WTC11 (cell line): ENCODE measurements around the gene CATSPERE. TPM values are rescaled to one million over a fixed set of nuclear protein-coding genes. Genes with fewer than 3 reads are reported as not detected.

Experiments used
- ATAC-seq: fragments of 200-7000 bp; cut with Tn5 transposase; 2 replicates; pipeline ENCODE4 v1.10.0; 2021; ENCODE audit warnings: mild to moderate bottlenecking, moderate library complexity
- CTCF ChIA-PET: fragments of 300-600 bp; sonication (Branson Sonifier 250); formaldehyde crosslinking; loops from one replicate; lab custom pipeline; 2021; ENCODE audit warnings: antibody characterized with exemption; lab: Charles Lee
- POLR2A ChIA-PET: fragments of 350-600 bp; sonication (Branson Sonifier 250); formaldehyde crosslinking; loops from one replicate; lab custom pipeline; 2021; ENCODE audit warnings: antibody characterized with exemption; lab: Charles Lee
- DNase-seq: peaks from one replicate; pipeline ENCODE4 v3.0.0; 2021; ENCODE audit warnings: low spot score
- H3K27ac Mint-ChIP-seq: 2 replicates; pipeline ENCODE4 v1.8.0; 2021; ENCODE audit warnings: mixed read lengths
- H3K27me3 Mint-ChIP-seq: 2 replicates; pipeline ENCODE4 v1.8.0; 2021; ENCODE audit warnings: low read depth, mild to moderate bottlenecking, moderate library complexity, mixed read lengths
- H3K36me3 Mint-ChIP-seq: 2 replicates; pipeline ENCODE4 v1.8.0; 2021; ENCODE audit warnings: mixed read lengths
- H3K4me1 Mint-ChIP-seq: 2 replicates; pipeline ENCODE4 v1.8.0; 2022; ENCODE audit warnings: mixed read lengths
- H3K4me3 Mint-ChIP-seq: 2 replicates; pipeline ENCODE4 v1.8.0; 2021; ENCODE audit warnings: mild to moderate bottlenecking, moderate library complexity, mixed read lengths
- H3K9me3 Mint-ChIP-seq: 2 replicates; pipeline ENCODE4 v1.8.0; 2021; ENCODE audit warnings: mixed read lengths
- ATF1 ChIP-seq: sonication (generic); formaldehyde crosslinking; IDR thresholded peaks from 2 replicates; pipeline ENCODE4 v1.8.1; 2023; ENCODE audit warnings: mild to moderate bottlenecking, moderate library complexity, missing genetic modification reagents
- CDX4 ChIP-seq: fragments of 250-450 bp; sonication (Bioruptor Pico); IDR thresholded peaks from 2 replicates; pipeline ENCODE4 v1.9.0; 2021; ENCODE audit warnings: moderate library complexity, mild to moderate bottlenecking, inconsistent platforms, borderline replicate concordance
- HMGA2 ChIP-seq: fragments of 250-450 bp; sonication (Bioruptor Pico); IDR thresholded peaks from 2 replicates; pipeline ENCODE4 v1.4.0; 2021; ENCODE audit warnings: mild to moderate bottlenecking, moderate library complexity
- JUN ChIP-seq: sonication (generic); formaldehyde crosslinking; IDR thresholded peaks from 2 replicates; pipeline ENCODE4 v1.8.0; 2023; ENCODE audit warnings: mild to moderate bottlenecking, missing genetic modification reagents
- MYBL2 ChIP-seq: sonication (generic); formaldehyde crosslinking; IDR thresholded peaks from 2 replicates; pipeline ENCODE4 v1.8.1; 2023; ENCODE audit warnings: mild to moderate bottlenecking, moderate library complexity, missing genetic modification reagents
- RELA ChIP-seq: sonication (generic); formaldehyde crosslinking; IDR thresholded peaks from 2 replicates; pipeline ENCODE4 v1.8.1; 2022; ENCODE audit warnings: missing genetic modification reagents, mild to moderate bottlenecking, borderline replicate concordance
- SMAD3 ChIP-seq: sonication (generic); formaldehyde crosslinking; IDR thresholded peaks from 2 replicates; pipeline ENCODE4 v1.8.0; 2022; ENCODE audit warnings: missing genetic modification reagents, mild to moderate bottlenecking, borderline replicate concordance
- SP1 ChIP-seq: sonication (generic); formaldehyde crosslinking; conservative IDR thresholded peaks from 2 replicates; pipeline ENCODE4 v1.8.1; 2022; ENCODE audit warnings: missing genetic modification reagents
- TEAD1 ChIP-seq: sonication (generic); formaldehyde crosslinking; IDR thresholded peaks from 2 replicates; pipeline ENCODE4 v1.8.0; 2022; ENCODE audit warnings: mild to moderate bottlenecking, missing genetic modification reagents
- ZNF121 ChIP-seq: sonication (generic); formaldehyde crosslinking; IDR thresholded peaks from 2 replicates; pipeline ENCODE4 v1.8.0; 2023; ENCODE audit warnings: missing genetic modification reagents
- ZNF138 ChIP-seq: sonication (generic); formaldehyde crosslinking; conservative IDR thresholded peaks from 2 replicates; pipeline ENCODE4 v1.8.1; 2022; ENCODE audit warnings: mild to moderate bottlenecking, moderate library complexity, missing genetic modification reagents
- ZNF232 ChIP-seq: sonication (generic); formaldehyde crosslinking; IDR thresholded peaks from 2 replicates; pipeline ENCODE4 v1.8.0; 2022; ENCODE audit warnings: mild to moderate bottlenecking, missing genetic modification reagents
- ZNF263 ChIP-seq: sonication (generic); formaldehyde crosslinking; IDR thresholded peaks from 2 replicates; pipeline ENCODE4 v1.8.1; 2022; ENCODE audit warnings: low read depth, mild to moderate bottlenecking, moderate library complexity, missing genetic modification reagents
- ZNF532 ChIP-seq: fragments of 250-450 bp; sonication (Bioruptor Pico); IDR thresholded peaks from 2 replicates; pipeline ENCODE4 v1.9.0; 2021; ENCODE audit warnings: mild to moderate bottlenecking, borderline replicate concordance
- ZNF671 ChIP-seq: fragments of 250-450 bp; sonication (Bioruptor Pico); IDR thresholded peaks from 2 replicates; pipeline ENCODE4 v1.8.0; 2021; ENCODE audit warnings: mild to moderate bottlenecking
- total RNA-seq: library from RNA; stranded (reverse); gene quantifications from 3 replicates; pipeline ENCODE4 v1.2.3, GENCODE V29; 2021
- TF ChIP-seq, protein P1 (sequence below): sonication (generic); formaldehyde crosslinking; IDR thresholded peaks from 2 replicates; pipeline ENCODE4 v1.8.1; 2023; ENCODE audit warnings: mild to moderate bottlenecking, missing genetic modification reagents, moderate library complexity
- TF ChIP-seq, protein P2 (sequence below): sonication (generic); formaldehyde crosslinking; IDR thresholded peaks from 2 replicates; pipeline ENCODE4 v1.8.1; 2023; ENCODE audit warnings: mild to moderate bottlenecking, missing genetic modification reagents, borderline replicate concordance
- TF ChIP-seq, protein P3 (sequence below): fragments of 200-600 bp; IDR thresholded peaks from 2 replicates; pipeline ENCODE4 v1.8.0; 2022; ENCODE audit warnings: antibody characterized with exemption

CATSPERE gene
- total RNA-seq, 1 experiment from 2014 or later: 0.66 TPM

DNA sequence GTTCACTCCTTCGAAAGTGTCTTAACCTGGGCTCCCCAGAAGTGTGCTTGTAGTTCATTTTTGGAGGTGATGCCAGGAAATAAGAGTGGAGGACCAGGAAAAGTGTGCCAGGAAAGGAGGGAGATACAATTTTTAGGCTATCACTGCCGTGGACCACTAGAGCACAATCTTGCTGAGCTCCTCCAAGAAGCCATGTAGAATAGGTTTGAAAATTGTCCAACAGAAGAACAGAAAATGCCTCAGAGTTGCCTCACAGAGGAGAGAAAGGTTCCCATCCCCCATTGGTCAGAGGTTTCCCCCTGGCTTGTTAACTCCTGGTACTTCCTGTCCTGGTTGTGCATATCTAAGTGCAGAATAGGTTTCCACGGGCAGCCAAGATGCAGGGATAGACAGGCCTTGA, 41.6 kb downstream of the CATSPERE start (continued):
- no peak for TF ChIP-seq JUN (CRISPR knock-in tag)

GRCh38 chr1:244513493-244513892, 52.4 kb downstream of the CATSPERE start:
- CTCF ChIA-PET: no interaction called here
- TF ChIP-seq HMGA2 (CRISPR knock-in tag): no peak
- no peak for TF ChIP-seq ZNF121 (CRISPR knock-in tag)
- no peak for TF ChIP-seq ZNF138 (CRISPR knock-in tag)
- TF ChIP-seq ATF1: no peak
- TF ChIP-seq ZNF263: no peak
- TF ChIP-seq, protein P1, sequence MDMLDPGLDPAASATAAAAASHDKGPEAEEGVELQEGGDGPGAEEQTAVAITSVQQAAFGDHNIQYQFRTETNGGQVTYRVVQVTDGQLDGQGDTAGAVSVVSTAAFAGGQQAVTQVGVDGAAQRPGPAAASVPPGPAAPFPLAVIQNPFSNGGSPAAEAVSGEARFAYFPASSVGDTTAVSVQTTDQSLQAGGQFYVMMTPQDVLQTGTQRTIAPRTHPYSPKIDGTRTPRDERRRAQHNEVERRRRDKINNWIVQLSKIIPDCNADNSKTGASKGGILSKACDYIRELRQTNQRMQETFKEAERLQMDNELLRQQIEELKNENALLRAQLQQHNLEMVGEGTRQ: no peak
- TF ChIP-seq RELA (CRISPR knock-in tag): no peak
- no peak for TF ChIP-seq TEAD1
- no peak for TF ChIP-seq SP1 (CRISPR knock-in tag)
- TF ChIP-seq, protein P2, sequence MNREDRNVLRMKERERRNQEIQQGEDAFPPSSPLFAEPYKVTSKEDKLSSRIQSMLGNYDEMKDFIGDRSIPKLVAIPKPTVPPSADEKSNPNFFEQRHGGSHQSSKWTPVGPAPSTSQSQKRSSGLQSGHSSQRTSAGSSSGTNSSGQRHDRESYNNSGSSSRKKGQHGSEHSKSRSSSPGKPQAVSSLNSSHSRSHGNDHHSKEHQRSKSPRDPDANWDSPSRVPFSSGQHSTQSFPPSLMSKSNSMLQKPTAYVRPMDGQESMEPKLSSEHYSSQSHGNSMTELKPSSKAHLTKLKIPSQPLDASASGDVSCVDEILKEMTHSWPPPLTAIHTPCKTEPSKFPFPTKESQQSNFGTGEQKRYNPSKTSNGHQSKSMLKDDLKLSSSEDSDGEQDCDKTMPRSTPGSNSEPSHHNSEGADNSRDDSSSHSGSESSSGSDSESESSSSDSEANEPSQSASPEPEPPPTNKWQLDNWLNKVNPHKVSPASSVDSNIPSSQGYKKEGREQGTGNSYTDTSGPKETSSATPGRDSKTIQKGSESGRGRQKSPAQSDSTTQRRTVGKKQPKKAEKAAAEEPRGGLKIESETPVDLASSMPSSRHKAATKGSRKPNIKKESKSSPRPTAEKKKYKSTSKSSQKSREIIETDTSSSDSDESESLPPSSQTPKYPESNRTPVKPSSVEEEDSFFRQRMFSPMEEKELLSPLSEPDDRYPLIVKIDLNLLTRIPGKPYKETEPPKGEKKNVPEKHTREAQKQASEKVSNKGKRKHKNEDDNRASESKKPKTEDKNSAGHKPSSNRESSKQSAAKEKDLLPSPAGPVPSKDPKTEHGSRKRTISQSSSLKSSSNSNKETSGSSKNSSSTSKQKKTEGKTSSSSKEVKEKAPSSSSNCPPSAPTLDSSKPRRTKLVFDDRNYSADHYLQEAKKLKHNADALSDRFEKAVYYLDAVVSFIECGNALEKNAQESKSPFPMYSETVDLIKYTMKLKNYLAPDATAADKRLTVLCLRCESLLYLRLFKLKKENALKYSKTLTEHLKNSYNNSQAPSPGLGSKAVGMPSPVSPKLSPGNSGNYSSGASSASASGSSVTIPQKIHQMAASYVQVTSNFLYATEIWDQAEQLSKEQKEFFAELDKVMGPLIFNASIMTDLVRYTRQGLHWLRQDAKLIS (CRISPR knock-in tag): no peak
- TF ChIP-seq SMAD3 (CRISPR knock-in tag): no peak
- TF ChIP-seq ZNF532: no peak
- no peak for TF ChIP-seq ZNF671 (CRISPR knock-in tag)
- no peak for TF ChIP-seq CDX4 (CRISPR knock-in tag)
- no peak for TF ChIP-seq MYBL2
- TF ChIP-seq, protein P3, sequence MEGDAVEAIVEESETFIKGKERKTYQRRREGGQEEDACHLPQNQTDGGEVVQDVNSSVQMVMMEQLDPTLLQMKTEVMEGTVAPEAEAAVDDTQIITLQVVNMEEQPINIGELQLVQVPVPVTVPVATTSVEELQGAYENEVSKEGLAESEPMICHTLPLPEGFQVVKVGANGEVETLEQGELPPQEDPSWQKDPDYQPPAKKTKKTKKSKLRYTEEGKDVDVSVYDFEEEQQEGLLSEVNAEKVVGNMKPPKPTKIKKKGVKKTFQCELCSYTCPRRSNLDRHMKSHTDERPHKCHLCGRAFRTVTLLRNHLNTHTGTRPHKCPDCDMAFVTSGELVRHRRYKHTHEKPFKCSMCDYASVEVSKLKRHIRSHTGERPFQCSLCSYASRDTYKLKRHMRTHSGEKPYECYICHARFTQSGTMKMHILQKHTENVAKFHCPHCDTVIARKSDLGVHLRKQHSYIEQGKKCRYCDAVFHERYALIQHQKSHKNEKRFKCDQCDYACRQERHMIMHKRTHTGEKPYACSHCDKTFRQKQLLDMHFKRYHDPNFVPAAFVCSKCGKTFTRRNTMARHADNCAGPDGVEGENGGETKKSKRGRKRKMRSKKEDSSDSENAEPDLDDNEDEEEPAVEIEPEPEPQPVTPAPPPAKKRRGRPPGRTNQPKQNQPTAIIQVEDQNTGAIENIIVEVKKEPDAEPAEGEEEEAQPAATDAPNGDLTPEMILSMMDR: no peak
- TF ChIP-seq ZNF232 (CRISPR knock-in tag): no peak
- no peaks in the 10 kb centered on the region for H3K27me3 Mint-ChIP-seq
- H3K4me3 Mint-ChIP-seq: no peak overlapping the region
- POLR2A ChIA-PET: no interaction called here
- DNase-seq (no peak), ATAC-seq (no peak)
- H3K4me1 Mint-ChIP-seq: no peaks in the 10 kb centered on the region
- no peak overlapping the region for H3K27ac Mint-ChIP-seq
- no peaks in the 10 kb centered on the region for H3K36me3 Mint-ChIP-seq
- H3K9me3 Mint-ChIP-seq: peaks cover 3% of the 10 kb centered on the region; the same call in 1 of the 2 replicates
